ENCODE data around the gene PIP5K1B.

DNA sequence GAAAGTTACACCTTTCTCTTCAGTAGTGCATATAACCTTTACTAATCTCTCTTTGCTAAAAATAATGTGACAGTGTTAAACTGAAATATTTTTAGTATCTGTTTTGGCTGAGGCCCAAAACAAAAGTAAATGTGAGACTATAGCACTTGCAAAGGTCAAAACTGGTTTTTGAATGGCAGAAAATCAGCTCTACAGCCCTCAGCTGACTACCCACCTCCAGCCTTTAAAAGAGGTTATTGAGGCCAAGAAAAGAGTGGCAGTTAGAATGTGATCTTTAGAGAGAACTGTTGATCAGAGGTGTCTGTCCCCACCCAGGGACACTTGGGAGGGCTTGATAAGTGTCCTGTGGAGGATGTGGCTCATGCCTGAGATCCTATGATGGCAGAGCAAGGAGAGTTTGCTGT is 278.0 kb downstream of the PIP5K1B start:
- TF ChIP-seq, protein P1, sequence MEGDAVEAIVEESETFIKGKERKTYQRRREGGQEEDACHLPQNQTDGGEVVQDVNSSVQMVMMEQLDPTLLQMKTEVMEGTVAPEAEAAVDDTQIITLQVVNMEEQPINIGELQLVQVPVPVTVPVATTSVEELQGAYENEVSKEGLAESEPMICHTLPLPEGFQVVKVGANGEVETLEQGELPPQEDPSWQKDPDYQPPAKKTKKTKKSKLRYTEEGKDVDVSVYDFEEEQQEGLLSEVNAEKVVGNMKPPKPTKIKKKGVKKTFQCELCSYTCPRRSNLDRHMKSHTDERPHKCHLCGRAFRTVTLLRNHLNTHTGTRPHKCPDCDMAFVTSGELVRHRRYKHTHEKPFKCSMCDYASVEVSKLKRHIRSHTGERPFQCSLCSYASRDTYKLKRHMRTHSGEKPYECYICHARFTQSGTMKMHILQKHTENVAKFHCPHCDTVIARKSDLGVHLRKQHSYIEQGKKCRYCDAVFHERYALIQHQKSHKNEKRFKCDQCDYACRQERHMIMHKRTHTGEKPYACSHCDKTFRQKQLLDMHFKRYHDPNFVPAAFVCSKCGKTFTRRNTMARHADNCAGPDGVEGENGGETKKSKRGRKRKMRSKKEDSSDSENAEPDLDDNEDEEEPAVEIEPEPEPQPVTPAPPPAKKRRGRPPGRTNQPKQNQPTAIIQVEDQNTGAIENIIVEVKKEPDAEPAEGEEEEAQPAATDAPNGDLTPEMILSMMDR (IDR thresholded peaks at IDR 0.05): no peak
- no peak for TF ChIP-seq EZH2 (IDR thresholded peaks at IDR 0.05; ENCODE audit: borderline replicate concordance, insufficient read depth, low read depth, low read length, poor library complexity, severe bottlenecking)

Data from B cell (primary cell).